ENCODE data around the gene PAPSS1. TPM values are rescaled to one million over a fixed set of nuclear protein-coding genes. Genes with fewer than 3 reads are reported as not detected.

The PAPSS1 gene
- total and polyA plus RNA-seq, 2 of the 8 experiments (the other 6 are each of a cell fraction or from before 2014, with no cell fraction given), result 79.2 to 98.5 TPM

DNA sequence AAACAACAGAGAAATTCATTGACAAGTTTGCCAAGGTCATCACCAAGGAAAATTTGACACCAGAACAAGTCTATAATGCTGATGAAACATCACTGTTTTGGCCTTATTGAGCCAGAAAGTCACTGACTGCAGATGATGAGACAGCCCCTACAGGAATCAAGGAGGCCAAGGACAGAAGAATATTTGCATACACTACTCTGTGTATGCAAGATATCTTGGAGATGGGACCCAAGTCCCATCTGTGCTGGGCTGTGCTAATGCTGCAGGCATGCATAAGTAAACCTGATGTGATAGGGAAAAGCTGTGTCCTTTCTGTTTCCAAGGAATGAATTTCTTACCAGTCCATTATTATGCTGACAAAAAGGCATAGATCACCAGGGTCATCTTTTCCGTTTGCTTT lies 126.8 kb downstream of the PAPSS1 start:
- H3K4me3 ChIP-seq (ENCODE audit: extremely low read depth in 1 of 4, insufficient read depth in 2 of 4, low read depth in 3 of 4, low read length in 4 of 4), result no peak overlapping the region
- H2BK15ac ChIP-seq (ENCODE audit: low read length), result no peak overlapping the region
- H2BK12ac ChIP-seq (ENCODE audit: low read depth, low read length), result no peak overlapping the region
- H3K9me3 ChIP-seq (ENCODE audit: insufficient read depth in 2 of 2, low read depth in 1 of 2, low read length in 1 of 2), result peaks cover 10 to 14% of the 10 kb centered on the region in 2 experiments
- POLR2A ChIA-PET (ENCODE audit: partially characterized antibody), result no interaction called here
- H2BK5ac ChIP-seq (ENCODE audit: low read depth, low read length), result no peak overlapping the region
- H4K5ac ChIP-seq (ENCODE audit: insufficient read length, low read depth, low read length), result no peak overlapping the region
- H2BK120ac ChIP-seq (replicated peaks; ENCODE audit: low read depth, low read length), result no peak overlapping the region
- DNase-seq (ENCODE audit: low read depth in 1 of 2, low spot score in 2 of 2), result no peak
- no peak overlapping the region for H3K18ac ChIP-seq (ENCODE audit: extremely low read depth, low read length)
- H2BK20ac ChIP-seq (ENCODE audit: low read length), result no peak overlapping the region
- no peak overlapping the region for H3K27ac ChIP-seq (ENCODE audit: low read depth, low read length)
- no peak overlapping the region for H2AFZ ChIP-seq (ENCODE audit: low read length)
- no peaks in the 10 kb centered on the region for H3K79me2 ChIP-seq (ENCODE audit: control insufficient read depth in 1 of 2, insufficient read depth in 2 of 2, low read length in 2 of 2)
- WGBS, 2 experiments (ENCODE audit: extremely low coverage in 1 of 2, insufficient coverage in 1 of 2, insufficient read length in 1 of 2, insufficient replicate concordance in 2 of 2, low coverage in 1 of 2, low lambda C conversion rate in 2 of 2, missing lambda C conversion rate in 1 of 2), result 88% methylated on average over 1 of the region's 1 CpG; no CpG with 5 or more reads in 1 of the 2 experiments
- no peak overlapping the region for H3K4ac ChIP-seq (replicated peaks; ENCODE audit: insufficient read length, low read depth, low read length)
- no peak for FAIRE-seq
- no peaks in the 10 kb centered on the region for H4K20me1 ChIP-seq (replicated peaks in 1 of 2; ENCODE audit: control insufficient read depth in 1 of 2, insufficient read depth in 2 of 2, low read length in 2 of 2)
- no peaks in the 10 kb centered on the region for H3K79me1 ChIP-seq (ENCODE audit: low read depth, low read length)
- CTCF ChIA-PET (ENCODE audit: partially characterized antibody), result no interaction called here
- H3K23me2 ChIP-seq (ENCODE audit: low read depth, low read length), result no peaks in the 10 kb centered on the region
- H3K56ac ChIP-seq (replicated peaks; ENCODE audit: insufficient read length, low read depth, low read length), result no peak overlapping the region
- no peak overlapping the region for H3K9ac ChIP-seq (replicated peaks in 1 of 4; ENCODE audit: extremely low read depth in 1 of 4, low read depth in 3 of 4, low read length in 3 of 4)
- no peak overlapping the region for H3K14ac ChIP-seq (ENCODE audit: insufficient read length)
- no peak overlapping the region for H3K4me2 ChIP-seq (ENCODE audit: insufficient read depth in 1 of 2, low read depth in 2 of 2, low read length in 2 of 2)
- H3K23ac ChIP-seq (ENCODE audit: insufficient read length), result no peak overlapping the region
- no peak overlapping the region for H4K8ac ChIP-seq (ENCODE audit: extremely low read depth, insufficient read depth, low read length)
- no peaks in the 10 kb centered on the region for H3K4me1 ChIP-seq (replicated peaks in 1 of 4; ENCODE audit: control insufficient read depth in 3 of 4, insufficient read depth in 4 of 4, low read length in 3 of 4)
- H2AK5ac ChIP-seq (ENCODE audit: low read depth, low read length), result no peak overlapping the region
- no peak overlapping the region for H4K91ac ChIP-seq (replicated peaks; ENCODE audit: insufficient read length, low read length)
- H3K27me3 ChIP-seq (replicated peaks in 1 of 4; ENCODE audit: control insufficient read depth in 3 of 4, extremely low read depth in 1 of 4, insufficient read depth in 3 of 4, low read length in 3 of 4), result no peaks in the 10 kb centered on the region
- H3K36me3 ChIP-seq (ENCODE audit: control insufficient read depth in 2 of 4, insufficient read depth in 4 of 4, low read length in 3 of 4), result no peaks in the 10 kb centered on the region; a peak in 1 of 8 replicates
- TF ChIP-seq FOSL1 (IDR thresholded peaks at IDR 0.05; ENCODE audit: insufficient read depth, low read depth, low read length), result no peak
- no peak for TF ChIP-seq SP2 (IDR thresholded peaks at IDR 0.05; ENCODE audit: low read length)
- no peak for TF ChIP-seq TAF1 (IDR thresholded peaks at IDR 0.05; ENCODE audit: low read depth, low read length)
- TF ChIP-seq RBBP5 (IDR thresholded peaks at IDR 0.05; ENCODE audit: borderline replicate concordance, low read depth, low read length), result no peak
- no peak for TF ChIP-seq POLR2AphosphoS5 (IDR thresholded peaks at IDR 0.05; ENCODE audit: low read depth, low read length)
- no peak for TF ChIP-seq YY1 (IDR thresholded peaks at IDR 0.05; ENCODE audit: low read depth, low read length)
- TF ChIP-seq BRCA1 (IDR thresholded peaks at IDR 0.05; ENCODE audit: low read depth, low read length), result no peak
- TF ChIP-seq RNF2 (IDR thresholded peaks at IDR 0.05; ENCODE audit: borderline replicate concordance, low read depth, low read length, missing control alignments, poor library complexity, severe bottlenecking), result no peak
- no peak for TF ChIP-seq GABPA (IDR thresholded peaks at IDR 0.05; ENCODE audit: borderline replicate concordance, insufficient read depth, low read length)
- TF ChIP-seq NRF1 (IDR thresholded peaks at IDR 0.05; ENCODE audit: low read depth, low read length), result no peak
- TF ChIP-seq RXRA (IDR thresholded peaks at IDR 0.05; ENCODE audit: insufficient read depth, low read depth, low read length), result no peak
- TF ChIP-seq JUND (IDR thresholded peaks at IDR 0.05; ENCODE audit: low read length), result no peak
- no peak for TF ChIP-seq RAD21 (IDR thresholded peaks at IDR 0.05 in 1 of 2, conservative IDR thresholded peaks at IDR 0.05 in 1 of 2; ENCODE audit: low read depth in 2 of 2, low read length in 2 of 2)
- TF ChIP-seq TEAD4 (IDR thresholded peaks at IDR 0.05; ENCODE audit: low read depth, low read length), result no peak
- no peak for TF ChIP-seq TAF7 (optimal IDR thresholded peaks at IDR 0.05; ENCODE audit: borderline replicate concordance, low read depth, low read length)

Measured in H1 (cell line).